Spleen (tissue), 11 donors: ENCODE measurements around the gene IL12A. TPM values are rescaled to one million over a fixed set of nuclear protein-coding genes. Genes with fewer than 3 reads are reported as not detected.

Experiments
- DNase-seq: peaks from one replicate; pipeline ENCODE4 v3.0.0-alpha.2; 2020
- H3K27ac ChIP-seq, 8 donors: fragments of 200-600 bp; sonication (generic) in 7 of 8; 1 replicate in 4 of 8; 2 replicates in 4 of 8; pipeline versions ENCODE4 v1.5.0 to v1.8.0; 2016 to 2021; ENCODE audit warnings: inconsistent platforms in 4 of 8, mild to moderate bottlenecking in 4 of 8, moderate library complexity in 1 of 8
- H3K27me3 ChIP-seq, 7 donors: fragments of 200-600 bp; sonication (generic) in 6 of 7; replicated peaks in 1 of 7; 1 replicate in 4 of 7; 2 replicates in 3 of 7; pipeline versions ENCODE4 v1.5.0 to v1.8.0; 2016 to 2021; ENCODE audit warnings: inconsistent platforms in 3 of 7, mild to moderate bottlenecking in 1 of 7
- H3K36me3 ChIP-seq, 6 donors: fragments of 200-600 bp; sonication (generic) in 5 of 6; 1 replicate in 4 of 6; 2 replicates in 2 of 6; pipeline versions ENCODE4 v1.5.0 to v1.8.0; 2016 to 2021; ENCODE audit warnings: inconsistent platforms in 2 of 6
- H3K4me1 ChIP-seq, 6 donors: fragments of 200-600 bp; sonication (generic) in 5 of 6; 1 replicate in 3 of 6; 2 replicates in 3 of 6; pipeline versions ENCODE4 v1.5.0 to v1.8.0; 2016 to 2021; ENCODE audit warnings: inconsistent platforms in 3 of 6
- H3K4me3 ChIP-seq, 8 donors: fragments of 200-600 bp; sonication (generic) in 7 of 8; 1 replicate in 4 of 8; 2 replicates in 4 of 8; pipeline versions ENCODE4 v1.5.0 to v1.8.0; 2016 to 2021; ENCODE audit warnings: inconsistent platforms in 4 of 8, mild to moderate bottlenecking in 4 of 8, moderate library complexity in 2 of 8
- H3K9me3 ChIP-seq, 8 donors: fragments of 200-600 bp; sonication (generic) in 7 of 8; 1 replicate in 4 of 8; 2 replicates in 4 of 8; pipeline versions ENCODE4 v1.5.0 to v1.8.0; 2016 to 2021; ENCODE audit warnings: inconsistent platforms in 4 of 8
- CTCF ChIP-seq, 11 experiments: fragments of 200-600 bp in 7 of 11; fragments of 450-650 bp in 4 of 11; sonication (generic) in 4 of 11; IDR thresholded peaks in 8 of 11; conservative IDR thresholded peaks in 3 of 11; 1 replicate in 7 of 11; 2 replicates in 4 of 11; pipeline versions ENCODE4 v1.4.0 to v1.8.0; 2016 to 2021; ENCODE audit warnings: antibody characterized with exemption in 11 of 11, inconsistent platforms in 4 of 11, mild to moderate bottlenecking in 1 of 11
- POLR2A ChIP-seq, 3 donors: fragments of 450-650 bp; IDR thresholded peaks; one replicate each; pipeline ENCODE4 v1.5.1; 2017; ENCODE audit warnings: antibody characterized with exemption in 3 of 3, mild to moderate bottlenecking in 1 of 3
- POLR2AphosphoS5 ChIP-seq, 3 donors: sonication (generic); formaldehyde crosslinking; IDR thresholded peaks; one replicate each; pipeline ENCODE4 v1.5.1; 2017; ENCODE audit warnings: antibody characterized with exemption in 3 of 3
- WGBS, 5 donors: extraction: QIAGEN DNeasy Blood & Tissue Kit in 3 of 5; methylation state at CpG; one replicate each; pipeline versions ENCODE4 v1.1.5 to v1.1.7; 2013 to 2018; 5-methylcytosine and 5-hydroxymethylcytosine counted together
- intact Hi-C: fragments of 100-400 bp; cut with DNase I; formaldehyde crosslinking; loops from one replicate; pipeline ENCODE4 v1.15.0; 2023; ENCODE audit warnings: low total_unique reads
- polyA plus RNA-seq, 3 donors: library from polyadenylated mRNA; stranded (reverse); fragments of 200-250 nt; gene quantifications; one replicate each; pipeline ENCODE4 v1.2.1, GENCODE V29; 2013
- total RNA-seq, 7 donors: library from RNA; depleted of rRNA in 3 of 7; stranded (reverse); fragments of >200 nt in 3 of 7; fragmentation: NEBNext Ultra II Directional in 4 of 7; extraction: Animal tissue kit (Norgen Biotek cat#: 25700) in 4 of 7; gene quantifications; one replicate each; pipeline versions ENCODE4 v1.1.0 to v1.2.1, GENCODE V29; 2016 to 2021
- donor health status: healthy with polysubstance abuse.
- donor health status: DM: no; HTN: no; CAD: no; lungs with moderate emphysema.
- donor health status: DM: no; HTN: no; CAD: no.
- donor health status: Bipolar disorder and iron deficiency.
- donor health status: healthy.
- donor health status: DM: no; HTN: no; CAD: no.
- donor health status: DM: yes; HTN: yes; CAD: no.

Gene IL12A
- total and polyA plus RNA-seq, 10 donors = 1.2 to 9.1 (median 2.8) TPM

- Histone ChIP-seq H3K9me3 (no peaks in the 10 kb centered on the region), H3K4me1 (peaks cover 0 to 7% (median 1%) of the 10 kb centered on the region in 6 donors), H3K36me3 (no peaks in the 10 kb centered on the region), H3K27ac (no peak overlapping the region), H3K4me3 (no peak overlapping the region), H3K27me3 (no peaks in the 10 kb centered on the region)
- DNase-seq = no peak
- peak in 10 of 11 experiments; percentile 41 to 75 (median 68) for TF ChIP-seq CTCF (IDR thresholded peaks at IDR 0.05 in 8 of 11, conservative IDR thresholded peaks at IDR 0.05 in 3 of 11)
- TF ChIP-seq POLR2A (IDR thresholded peaks at IDR 0.05) = no peak
- intact Hi-C loops = loop anchor here (5.0 to 10.0 kb wide), 2 partner anchors 119 to 742 kb away; no protein-coding TSS in a partner anchor
- 13 to 24% (median 19%) methylated on average over 3 of the region's 3 CpGs for WGBS, 5 donors
Observed at GRCh38 chr3:160006282-160007163, 17.9 kb downstream of the IL12A start.

- Histone ChIP-seq H3K4me3 (no peak overlapping the region), H3K27ac (no peak overlapping the region), H3K4me1 (peaks cover 0 to 17% (median 9%) of the 10 kb centered on the region in 6 donors), H3K27me3 (no peaks in the 10 kb centered on the region), H3K36me3 (no peaks in the 10 kb centered on the region), H3K9me3 (no peaks in the 10 kb centered on the region)
- intact Hi-C loops = loop anchor here (5.0 to 10.0 kb wide), 2 partner anchors 122 to 744 kb away; no protein-coding TSS in a partner anchor
- WGBS, 5 donors = 49 to 79% (median 65%) methylated on average over 4 of the region's 4 CpGs
- no peak for DNase-seq
- TF ChIP-seq POLR2A (IDR thresholded peaks at IDR 0.05) = no peak
- TF ChIP-seq CTCF (IDR thresholded peaks at IDR 0.05 in 8 of 11, conservative IDR thresholded peaks at IDR 0.05 in 3 of 11) = no peak
- TF ChIP-seq POLR2AphosphoS5 (IDR thresholded peaks at IDR 0.05) = no peak
Observed at GRCh38 chr3:160008961-160009360, 20.3 kb downstream of the IL12A start.

- intact Hi-C loops = loop anchor here (5.0 to 10.0 kb wide), 2 partner anchors 122 to 745 kb away; no protein-coding TSS in a partner anchor
- H3K27me3 ChIP-seq = no peaks in the 10 kb centered on the region
- no peak overlapping the region for H3K27ac ChIP-seq
- H3K4me3 ChIP-seq = no peak overlapping the region
- DNase-seq = no peak
- H3K4me1 ChIP-seq = peaks cover 0 to 17% (median 9%) of the 10 kb centered on the region in 6 donors
- TF ChIP-seq POLR2AphosphoS5 (IDR thresholded peaks at IDR 0.05) = no peak
- TF ChIP-seq CTCF (IDR thresholded peaks at IDR 0.05 in 8 of 11, conservative IDR thresholded peaks at IDR 0.05 in 3 of 11) = no peak
- no peak for TF ChIP-seq POLR2A (IDR thresholded peaks at IDR 0.05)
- no peaks in the 10 kb centered on the region for H3K9me3 ChIP-seq
- H3K36me3 ChIP-seq = no peaks in the 10 kb centered on the region
Observed at GRCh38 chr3:160009525-160009924, 20.9 kb downstream of the IL12A start.

- no peak for TF ChIP-seq CTCF (IDR thresholded peaks at IDR 0.05 in 8 of 11, conservative IDR thresholded peaks at IDR 0.05 in 3 of 11)
- intact Hi-C loops = no loop called here
- no peaks in the 10 kb centered on the region for H3K36me3 ChIP-seq
- peaks cover 0 to 17% (median 9%) of the 10 kb centered on the region in 6 donors for H3K4me1 ChIP-seq
- 72 to 89% (median 82%) methylated on average over 4 of the region's 4 CpGs for WGBS, 5 donors
- H3K27me3 ChIP-seq = no peaks in the 10 kb centered on the region
- H3K27ac ChIP-seq = no peak overlapping the region
- no peak overlapping the region for H3K4me3 ChIP-seq
- H3K9me3 ChIP-seq = no peaks in the 10 kb centered on the region
- no peak for DNase-seq
Observed at GRCh38 chr3:160010578-160010977, 21.9 kb downstream of the IL12A start.
